ENCODE data around the gene PCSK5. TPM values are rescaled to one million over a fixed set of nuclear protein-coding genes. Genes with fewer than 3 reads are reported as not detected.
"Not testable (repeated sequence)": the region's sequence is repeated elsewhere in the genome, so short reads cannot be mapped to it uniquely, and the experiment has no call there.

Gene PCSK5
- total RNA-seq, 8 experiments from 2014 or later, result 1.8 to 21.4 (median 4.9) TPM

DNA sequence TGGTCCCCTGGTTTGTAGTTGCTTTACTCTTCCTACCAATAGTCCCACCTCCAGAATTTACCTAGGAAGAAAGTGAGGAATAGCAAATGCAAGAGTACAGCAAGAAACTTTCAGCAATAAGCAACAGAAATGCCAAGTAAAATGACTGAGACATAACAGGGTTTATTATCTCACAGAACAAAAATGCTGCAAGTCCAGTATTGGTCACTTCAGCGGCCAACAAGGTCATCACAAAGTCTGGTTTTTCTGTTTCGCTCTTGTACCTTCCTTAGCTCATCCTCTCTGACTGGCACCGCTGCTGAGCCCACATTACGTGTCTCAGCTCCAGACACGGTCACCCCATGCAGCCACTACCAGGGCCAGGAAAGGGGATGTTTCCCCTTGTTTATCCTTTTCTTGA lies 421.1 kb downstream of the PCSK5 start:
- 43 to 100% (median 88%) methylated on average over 1 to 5 of the region's 5 CpGs for WGBS, 10 experiments
- no peak for ATAC-seq (replicated peaks in 6 of 8)
- H3K4me3 ChIP-seq, result no peak overlapping the region
- in situ Hi-C loops (cut with MboI; ENCODE audit: low pct_unique_long_range_greater_than_20kb in 2 of 9, low sequenced_read_pairs in 9 of 9, unreplicated experiment in 9 of 9), result no loop called here
- no peak overlapping the region for H3K27ac ChIP-seq
- no peaks in the 10 kb centered on the region for H3K4me1 ChIP-seq (replicated peaks in 1 of 2)

DNA sequence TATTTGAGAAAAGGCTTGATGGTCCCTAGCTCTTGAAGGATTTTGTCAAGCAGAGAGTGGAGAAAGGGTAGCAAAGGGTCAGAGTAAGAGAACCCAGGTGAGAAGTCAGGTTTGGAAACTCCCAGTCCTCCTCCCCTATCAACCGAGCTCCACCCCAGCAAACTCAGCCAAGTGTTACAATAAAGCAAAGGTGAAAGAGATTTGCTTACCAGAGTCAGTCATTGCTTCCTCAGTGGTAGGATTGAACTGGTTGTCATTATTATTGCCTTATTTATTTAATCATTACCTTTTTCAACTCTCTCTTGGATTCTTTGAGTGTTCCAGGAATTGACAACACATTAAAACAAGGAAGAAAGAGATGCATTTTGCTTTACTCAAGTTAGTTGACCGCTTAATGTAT lies 423.3 kb downstream of the PCSK5 start:
- Histone ChIP-seq H3K4me1 (replicated peaks in 1 of 2) (no peaks in the 10 kb centered on the region), H3K27ac (no peak overlapping the region), H3K4me3 (no peak overlapping the region)
- no peak for ATAC-seq (replicated peaks in 6 of 8)
- WGBS, 10 experiments, result 20 to 100% (median 65%) methylated on average over 1 to 2 of the region's 2 CpGs; no CpG with 5 or more reads in 2 of the 10 experiments
- in situ Hi-C loops (cut with MboI; ENCODE audit: low pct_unique_long_range_greater_than_20kb in 2 of 9, low sequenced_read_pairs in 9 of 9, unreplicated experiment in 9 of 9), result no loop called here

GRCh38 chr9:76314321-76314720 lies 423.8 kb downstream of the PCSK5 start:
- WGBS, 10 experiments, result 80 to 100% (median 98%) methylated on average over 1 to 4 of the region's 4 CpGs; no CpG with 5 or more reads in 2 of the 10 experiments
- in situ Hi-C loops (cut with MboI; ENCODE audit: low pct_unique_long_range_greater_than_20kb in 2 of 9, low sequenced_read_pairs in 9 of 9, unreplicated experiment in 9 of 9), result no loop called here
- ATAC-seq (replicated peaks in 6 of 8), result no peak
- Histone ChIP-seq H3K4me1 (replicated peaks in 1 of 2) (no peaks in the 10 kb centered on the region), H3K27ac (no peak overlapping the region), H3K4me3 (no peak overlapping the region)

- no peak overlapping the region for H3K4me3 ChIP-seq
- in situ Hi-C loops (cut with MboI; ENCODE audit: low pct_unique_long_range_greater_than_20kb in 2 of 9, low sequenced_read_pairs in 9 of 9, unreplicated experiment in 9 of 9), result no loop called here
- ATAC-seq (replicated peaks in 6 of 8), result no peak
- 17 to 100% (median 38%) methylated on average over 1 to 2 of the region's 2 CpGs; no CpG with 5 or more reads in 4 of the 10 experiments for WGBS, 10 experiments
- H3K4me1 ChIP-seq (replicated peaks in 1 of 2), result no peaks in the 10 kb centered on the region
- no peak overlapping the region for H3K27ac ChIP-seq
Measured at GRCh38 chr9:76316069-76316468, 425.6 kb downstream of the PCSK5 start.

DNA sequence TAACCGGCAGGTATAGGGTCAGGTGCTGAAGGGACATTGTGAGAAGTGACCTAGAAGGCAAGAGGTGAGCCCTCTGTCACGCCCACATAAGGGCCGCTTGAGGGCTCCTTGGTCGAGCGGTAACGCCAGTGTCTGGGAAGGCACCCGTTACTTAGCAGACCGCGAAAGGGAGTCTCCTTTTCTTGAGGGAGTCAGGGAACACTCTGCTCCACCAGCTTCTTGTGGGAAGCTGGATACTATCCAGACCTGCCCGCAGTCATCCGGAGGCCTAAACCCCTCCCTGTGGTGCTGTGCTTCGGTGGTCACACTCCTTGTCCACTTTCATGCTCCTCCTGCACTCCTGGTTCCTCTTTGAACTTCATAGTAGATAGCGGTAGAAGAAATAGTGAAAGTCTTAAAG lies 429.0 kb downstream of the PCSK5 start:
- in situ Hi-C loops (cut with MboI; ENCODE audit: low pct_unique_long_range_greater_than_20kb in 2 of 9, low sequenced_read_pairs in 9 of 9, unreplicated experiment in 9 of 9); H3K4me3 ChIP-seq; H3K4me1 ChIP-seq (replicated peaks in 1 of 2); H3K27ac ChIP-seq; ATAC-seq (replicated peaks in 6 of 8): not testable (repeated sequence)
- 78 to 95% (median 80%) methylated on average over 1 to 8 of the region's 13 CpGs; no CpG with 5 or more reads in 6 of the 10 experiments for WGBS, 10 experiments

DNA sequence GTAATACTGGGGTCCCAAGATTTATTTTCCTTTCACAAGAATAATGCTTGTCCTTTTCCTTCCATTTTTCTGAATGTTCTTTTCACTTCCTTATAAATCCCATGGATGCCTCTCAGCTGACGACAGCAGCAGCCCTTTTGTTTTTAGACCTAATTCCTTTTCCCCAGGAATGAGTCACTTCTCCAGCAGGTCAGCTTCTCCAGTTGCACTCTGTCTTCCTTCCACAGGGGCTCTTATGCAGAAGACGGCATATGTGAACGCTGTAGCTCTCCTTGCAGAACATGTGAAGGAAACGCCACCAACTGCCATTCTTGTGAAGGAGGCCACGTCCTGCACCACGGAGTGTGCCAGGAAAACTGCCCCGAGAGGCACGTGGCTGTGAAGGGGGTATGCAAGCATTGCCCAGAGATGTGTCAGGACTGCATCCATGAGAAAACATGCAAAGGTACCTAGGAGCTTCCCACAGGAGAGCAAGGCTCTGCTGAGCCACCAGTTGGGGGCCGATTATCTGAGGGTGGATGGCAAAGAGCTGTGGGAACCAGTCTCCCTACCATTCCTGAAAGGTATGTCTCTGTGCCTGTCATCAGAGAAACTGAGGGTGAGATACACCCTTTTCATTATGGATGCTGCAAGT lies 430.8 kb downstream of the PCSK5 start:
- WGBS, 10 experiments, result 27 to 93% (median 81%) methylated on average over 1 to 8 of the region's 9 CpGs; no CpG with 5 or more reads in 1 of the 10 experiments
- ATAC-seq (replicated peaks in 6 of 8), result peak in 1 of 8 experiments; percentile 33
- no peak overlapping the region for H3K4me3 ChIP-seq
- in situ Hi-C loops (cut with MboI; ENCODE audit: low pct_unique_long_range_greater_than_20kb in 2 of 9, low sequenced_read_pairs in 9 of 9, unreplicated experiment in 9 of 9), result no loop called here
- H3K4me1 ChIP-seq (replicated peaks in 1 of 2), result no peaks in the 10 kb centered on the region
- no peak overlapping the region for H3K27ac ChIP-seq

DNA sequence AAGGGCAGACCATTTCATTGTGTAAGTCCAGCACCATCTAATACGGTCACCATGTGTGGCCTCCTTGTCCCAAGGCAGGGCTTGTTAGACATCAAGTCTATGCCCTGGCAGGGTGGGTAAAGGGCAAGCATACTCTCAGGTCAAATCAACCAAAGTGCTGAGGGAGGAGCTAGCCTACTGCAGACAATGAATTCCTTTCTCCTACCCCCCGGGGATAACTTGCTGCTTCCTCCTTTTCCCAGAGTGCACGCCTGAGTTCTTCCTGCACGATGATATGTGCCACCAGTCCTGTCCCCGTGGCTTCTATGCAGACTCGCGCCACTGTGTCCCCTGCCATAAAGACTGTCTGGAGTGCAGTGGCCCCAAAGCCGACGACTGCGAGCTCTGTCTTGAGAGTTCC lies 432.3 kb downstream of the PCSK5 start:
- in situ Hi-C loops (cut with MboI; ENCODE audit: low pct_unique_long_range_greater_than_20kb in 2 of 9, low sequenced_read_pairs in 9 of 9, unreplicated experiment in 9 of 9), result no loop called here
- no peak for ATAC-seq (replicated peaks in 6 of 8)
- WGBS, 10 experiments, result 29 to 86% (median 57%) methylated on average over 2 to 7 of the region's 10 CpGs; no CpG with 5 or more reads in 3 of the 10 experiments
- Histone ChIP-seq H3K4me3 (no peak overlapping the region), H3K27ac (no peak overlapping the region), H3K4me1 (replicated peaks in 1 of 2) (no peaks in the 10 kb centered on the region)

- Histone ChIP-seq H3K4me3 (no peak overlapping the region), H3K27ac (no peak overlapping the region), H3K4me1 (replicated peaks in 1 of 2) (no peaks in the 10 kb centered on the region)
- in situ Hi-C loops (cut with MboI; ENCODE audit: low pct_unique_long_range_greater_than_20kb in 2 of 9, low sequenced_read_pairs in 9 of 9, unreplicated experiment in 9 of 9), result no loop called here
- ATAC-seq (replicated peaks in 6 of 8), result no peak
- 29 to 94% (median 50%) methylated on average over 1 to 2 of the region's 2 CpGs; no CpG with 5 or more reads in 5 of the 10 experiments for WGBS, 10 experiments
Measured at GRCh38 chr9:76323490-76323889, 433.0 kb downstream of the PCSK5 start.

- ATAC-seq (replicated peaks in 6 of 8); H3K4me1 ChIP-seq (replicated peaks in 1 of 2); H3K27ac ChIP-seq; H3K4me3 ChIP-seq; in situ Hi-C loops (cut with MboI; ENCODE audit: low pct_unique_long_range_greater_than_20kb in 2 of 9, low sequenced_read_pairs in 9 of 9, unreplicated experiment in 9 of 9): not testable (repeated sequence)
- WGBS, 10 experiments, result 80 to 100% (median 97%) methylated on average over 1 to 5 of the region's 7 CpGs; no CpG with 5 or more reads in 5 of the 10 experiments
Measured at GRCh38 chr9:76324030-76324429, 433.6 kb downstream of the PCSK5 start.

GRCh38 chr9:76330034-76330433 lies 439.6 kb downstream of the PCSK5 start:
- ATAC-seq (replicated peaks in 6 of 8), result no peak
- WGBS, 10 experiments, result 0 to 100% (median 55%) methylated on average over 1 of the region's 1 CpG; no CpG with 5 or more reads in 2 of the 10 experiments
- H3K27ac ChIP-seq, result no peak overlapping the region
- H3K4me1 ChIP-seq (replicated peaks in 1 of 2), result peaks cover 0 to 5% of the 10 kb centered on the region in 2 donors
- no peak overlapping the region for H3K4me3 ChIP-seq
- in situ Hi-C loops (cut with MboI; ENCODE audit: low pct_unique_long_range_greater_than_20kb in 2 of 9, low sequenced_read_pairs in 9 of 9, unreplicated experiment in 9 of 9), result no loop called here

GRCh38 chr9:76333388-76333787 lies 442.9 kb downstream of the PCSK5 start:
- no peak overlapping the region for H3K27ac ChIP-seq
- ATAC-seq (replicated peaks in 6 of 8), result peak in 4 of 8 experiments; percentile 20 to 44 (median 31)
- in situ Hi-C loops (cut with MboI; ENCODE audit: low pct_unique_long_range_greater_than_20kb in 2 of 9, low sequenced_read_pairs in 9 of 9, unreplicated experiment in 9 of 9), result no loop called here
- H3K4me3 ChIP-seq, result no peak overlapping the region
- H3K4me1 ChIP-seq (replicated peaks in 1 of 2), result peaks cover 0 to 5% of the 10 kb centered on the region in 2 donors
- 12 to 86% (median 61%) methylated on average over 1 to 3 of the region's 3 CpGs for WGBS, 10 experiments

DNA sequence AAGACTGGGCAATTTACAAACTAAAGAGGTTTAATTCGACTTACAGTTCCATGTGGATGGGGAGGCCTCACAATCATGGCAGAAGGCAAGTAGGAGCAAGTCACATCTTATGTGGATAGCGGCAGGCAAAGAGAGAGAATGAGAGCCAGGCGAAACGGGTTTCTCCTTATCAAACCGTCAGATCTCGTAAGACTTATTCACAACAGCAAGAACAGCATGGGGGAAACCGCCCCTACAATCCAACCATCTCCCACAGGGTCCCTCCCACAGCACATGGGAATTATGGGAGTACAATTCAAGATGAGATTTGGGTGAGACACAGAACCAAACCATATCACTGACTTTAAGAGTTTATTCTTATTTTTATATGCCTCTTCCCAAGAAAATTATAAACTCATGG lies 443.5 kb downstream of the PCSK5 start:
- WGBS, 10 experiments, result 37 to 92% (median 72%) methylated on average over 1 to 7 of the region's 7 CpGs; no CpG with 5 or more reads in 2 of the 10 experiments
- ATAC-seq (replicated peaks in 6 of 8), result no peak
- Histone ChIP-seq H3K4me1 (replicated peaks in 1 of 2) (peaks cover 0 to 5% of the 10 kb centered on the region in 2 donors), H3K27ac (no peak overlapping the region), H3K4me3 (no peak overlapping the region)
- in situ Hi-C loops (cut with MboI; ENCODE audit: low pct_unique_long_range_greater_than_20kb in 2 of 9, low sequenced_read_pairs in 9 of 9, unreplicated experiment in 9 of 9), result no loop called here

DNA sequence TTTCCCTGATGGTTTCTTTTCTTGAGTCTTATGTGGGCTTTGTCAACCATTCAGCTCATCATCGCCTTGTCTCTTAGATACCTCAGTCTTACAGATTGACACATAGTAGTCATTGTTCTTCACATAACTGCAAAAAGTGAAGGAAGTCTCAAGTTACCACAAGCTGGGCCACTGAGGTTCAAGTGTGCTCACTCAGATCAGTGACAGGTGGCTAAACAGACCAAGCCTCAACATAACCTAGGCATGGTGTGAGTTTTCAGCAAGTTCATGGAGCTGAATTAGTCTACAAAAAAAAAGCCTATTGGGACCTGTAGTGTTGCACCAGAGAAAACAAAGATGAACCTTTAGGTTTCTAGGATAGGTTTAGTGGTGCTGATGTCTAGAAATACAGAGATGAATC lies 445.6 kb downstream of the PCSK5 start:
- in situ Hi-C loops (cut with MboI; ENCODE audit: low pct_unique_long_range_greater_than_20kb in 2 of 9, low sequenced_read_pairs in 9 of 9, unreplicated experiment in 9 of 9), result no loop called here
- H3K4me1 ChIP-seq (replicated peaks in 1 of 2), result peaks cover 0 to 5% of the 10 kb centered on the region in 2 donors
- WGBS, 10 experiments, result 0 to 78% (median 40%) methylated on average over 1 of the region's 1 CpG; no CpG with 5 or more reads in 4 of the 10 experiments
- no peak overlapping the region for H3K27ac ChIP-seq
- no peak overlapping the region for H3K4me3 ChIP-seq
- no peak for ATAC-seq (replicated peaks in 6 of 8)

DNA sequence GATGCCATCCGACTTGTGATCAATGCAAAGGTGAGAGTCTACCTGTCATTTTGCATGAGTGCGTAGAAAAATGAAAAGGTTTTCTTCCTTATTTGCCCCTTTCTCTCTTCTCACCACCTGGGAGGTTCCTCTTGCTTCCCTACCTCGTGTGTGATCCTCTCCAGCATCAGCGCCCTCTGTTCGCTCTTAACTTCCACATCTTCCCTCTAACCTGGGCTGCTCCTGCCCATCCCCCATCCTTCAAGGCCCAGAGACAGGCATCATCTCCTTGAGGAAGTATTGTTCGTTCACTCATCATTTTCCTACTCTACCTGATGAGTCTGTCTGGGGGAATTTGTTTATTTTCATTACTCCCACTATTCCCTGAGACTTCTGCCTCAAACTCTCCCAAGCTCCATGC lies 447.9 kb downstream of the PCSK5 start:
- no peak for ATAC-seq (replicated peaks in 6 of 8)
- Histone ChIP-seq H3K4me3 (no peak overlapping the region), H3K27ac (no peak overlapping the region), H3K4me1 (replicated peaks in 1 of 2) (no peaks in the 10 kb centered on the region)
- 7 to 82% (median 64%) methylated on average over 2 to 5 of the region's 6 CpGs; no CpG with 5 or more reads in 1 of the 10 experiments for WGBS, 10 experiments
- in situ Hi-C loops (cut with MboI; ENCODE audit: low pct_unique_long_range_greater_than_20kb in 2 of 9, low sequenced_read_pairs in 9 of 9, unreplicated experiment in 9 of 9), result no loop called here

All from motor neuron (in vitro differentiated cells).